Fibroblast of villous mesenchyme (primary cell): ENCODE data around the gene HSFX3. TPM values are rescaled to one million over a fixed set of nuclear protein-coding genes. Genes with fewer than 3 reads are reported as not detected.

Experiments used
- DNase-seq: peaks from one replicate; pipeline ENCODE4 v3.0.0-alpha.2; 2010; ENCODE audit warnings: low read depth
- H3K4me3 ChIP-seq: 2 replicates; pipeline ENCODE4 v1.5.1; 2011; ENCODE audit warnings: low read depth, mild to moderate bottlenecking, low read length
- CTCF ChIP-seq: IDR thresholded peaks from 2 replicates; pipeline ENCODE4 v1.5.1; 2012; ENCODE audit warnings: low read depth, mild to moderate bottlenecking, low read length; ENCODE audit not compliant: insufficient read depth
- total RNA-seq: library from RNA; depleted of rRNA; stranded (reverse); fragments of >200 nt; gene quantifications from 2 replicates; pipeline ENCODE4 v1.2.3, GENCODE V29; 2012

Gene HSFX3
- total RNA-seq, 1 donor, result not detected

- DNase-seq, result no peak
- H3K4me3 ChIP-seq, result no peak overlapping the region
- TF ChIP-seq CTCF, result no peak
Measured at GRCh38 chrX:149518236-149518635, 31.5 kb downstream of the HSFX3 start.

- TF ChIP-seq CTCF, result no peak
- no peak for DNase-seq
- no peak overlapping the region for H3K4me3 ChIP-seq
Measured at GRCh38 chrX:149517308-149517707, 32.4 kb downstream of the HSFX3 start.

GRCh38 chrX:149516604-149517003 is 33.1 kb downstream of the HSFX3 start:
- DNase-seq, result no peak

GRCh38 chrX:149515954-149516602 is 33.6 kb downstream of the HSFX3 start:
- TF ChIP-seq CTCF, result no peak

More at GRCh38 chrX:149516604-149517003, 33.1 kb downstream of the HSFX3 start:
- no peak for TF ChIP-seq CTCF
- no peak overlapping the region for H3K4me3 ChIP-seq

GRCh38 chrX:149513825-149514428 is 35.8 kb downstream of the HSFX3 start:
- no peak for DNase-seq
- no peak for TF ChIP-seq CTCF
- no peak overlapping the region for H3K4me3 ChIP-seq

More at GRCh38 chrX:149515954-149516602, 33.6 kb downstream of the HSFX3 start:
- no peak overlapping the region for H3K4me3 ChIP-seq
- no peak for DNase-seq

GRCh38 chrX:149512225-149512885 is 37.4 kb downstream of the HSFX3 start:
- peak; percentile 46 for DNase-seq
- no peak overlapping the region for H3K4me3 ChIP-seq
- peak; percentile 65 for TF ChIP-seq CTCF
